ENCODE measurements around the gene OR51S1.

- TF ChIP-seq CTCF (IDR thresholded peaks at IDR 0.05) (no peak), POLR2A (IDR thresholded peaks at IDR 0.05) (no peak)
Measured at GRCh38 chr11:4848908-4849532, at the start of gene OR51S1.

Measured in lower leg skin (tissue), 3 donors.